HG03469 (cell line): ENCODE measurements around the gene CT47C1.
"Not testable (repeated sequence)": the region's sequence is repeated elsewhere in the genome, so short reads cannot be mapped to it uniquely, and the experiment has no call there.

Experiments used
- ATAC-seq: cut with Tn5 transposase; IDR thresholded peaks from one replicate; pipeline ENCODE4 v1.9.1; 2021; ENCODE audit warnings: mild to moderate bottlenecking, moderate library complexity, moderate number of reproducible peaks; ENCODE audit not compliant: unreplicated experiment

The CT47C1 gene

DNA sequence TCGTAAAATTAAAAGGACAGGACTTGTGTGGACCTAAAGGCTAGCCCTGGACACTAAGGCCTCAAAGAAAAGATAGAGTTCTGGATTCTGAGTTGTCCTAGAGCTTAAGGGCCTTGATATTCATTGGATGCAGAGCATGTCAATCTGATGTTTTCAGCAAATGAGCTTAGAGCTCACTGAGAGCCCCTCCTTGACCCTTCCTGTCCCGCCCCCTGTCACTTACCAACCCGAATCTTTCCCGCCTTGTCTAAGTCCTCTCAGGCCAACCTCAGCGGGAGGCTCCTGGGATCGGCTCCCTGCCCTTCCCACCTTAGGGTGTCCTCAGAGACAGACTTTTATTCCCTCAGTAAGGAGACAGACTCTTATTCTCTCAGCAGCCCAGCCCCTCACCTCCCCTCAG lies at the start of gene CT47C1:
TSS of gene CT47C1 (plus strand) at position 250 of the 400 bp plus-strand sequence. CDS start 233 bp downstream, outside the sequence.
- ATAC-seq, result no peak

DNA sequence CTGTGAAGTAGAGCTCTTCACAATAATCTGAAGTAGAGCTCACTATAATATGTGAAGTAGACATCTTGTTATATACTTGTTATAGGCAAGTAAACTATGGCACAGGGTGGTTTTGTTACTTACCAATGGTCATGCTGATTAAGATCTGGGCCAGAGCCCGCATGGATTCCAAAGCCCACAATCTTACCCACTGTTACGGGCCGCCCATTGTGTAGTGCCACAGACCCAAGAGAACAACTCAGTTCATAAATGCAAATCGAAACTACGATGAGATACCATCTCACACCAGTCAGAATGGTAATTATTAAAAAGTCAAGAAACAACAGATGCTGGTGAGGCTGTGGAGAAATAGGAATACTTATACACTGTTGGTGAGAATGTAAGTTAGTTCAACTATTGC lies 46.9 kb upstream of the CT47C1 start:
- no peak for ATAC-seq

DNA sequence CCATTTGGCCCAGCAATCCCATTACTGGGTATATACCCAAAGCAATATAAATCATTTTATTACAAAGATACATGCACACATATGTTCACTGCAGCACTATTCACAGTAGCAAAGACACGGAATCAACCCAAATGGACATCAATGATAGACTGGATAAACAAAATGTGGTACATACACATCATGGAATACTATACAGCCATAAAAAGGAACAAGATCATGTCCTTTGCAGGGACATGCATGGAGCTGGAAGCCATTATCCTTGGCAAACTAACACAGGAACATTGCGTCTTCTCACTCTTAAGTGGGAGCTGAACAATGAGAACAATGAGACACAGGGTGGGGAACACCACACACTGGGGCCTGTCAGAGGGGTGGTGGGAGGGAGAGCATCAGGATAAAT lies 46.4 kb upstream of the CT47C1 start:
- ATAC-seq, result not testable (repeated sequence)

DNA sequence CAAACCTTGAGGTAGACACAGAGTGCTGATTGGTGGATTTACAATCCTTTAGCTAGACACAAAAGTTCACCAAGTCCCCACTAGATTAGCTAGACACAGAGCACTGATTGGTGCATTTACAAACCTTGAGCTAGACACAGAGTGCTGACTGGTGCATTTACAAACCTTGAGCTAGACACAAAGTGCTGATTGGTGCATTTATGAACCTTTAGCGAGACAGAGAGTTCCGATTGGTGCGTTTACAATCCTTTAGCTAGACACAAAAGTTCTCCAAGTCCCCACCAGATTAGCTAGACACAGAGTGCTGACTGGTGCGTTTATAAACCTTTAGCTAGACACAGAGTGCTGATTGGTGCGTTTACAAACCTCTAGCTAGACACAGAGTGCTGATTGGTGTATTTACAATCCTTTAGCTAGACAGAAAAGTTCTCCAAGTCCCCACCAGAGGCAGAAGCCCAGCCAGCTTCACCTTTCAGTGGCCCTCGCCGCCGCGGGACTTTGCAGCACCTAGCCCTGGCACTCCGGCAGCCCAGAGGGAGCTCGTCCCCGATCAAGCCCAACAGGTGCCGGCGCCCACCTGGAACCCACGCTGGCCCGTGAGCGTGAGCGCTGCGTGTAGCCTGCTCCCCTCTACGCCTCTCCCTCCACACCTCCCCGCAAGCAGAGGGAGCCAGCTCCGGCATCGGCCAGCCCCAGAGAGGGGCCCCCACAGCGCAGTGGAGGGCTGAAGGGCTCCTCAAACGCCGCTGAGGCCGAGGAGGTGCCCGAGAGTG lies 44.6 kb upstream of the CT47C1 start:
- ATAC-seq, result not testable (repeated sequence)

DNA sequence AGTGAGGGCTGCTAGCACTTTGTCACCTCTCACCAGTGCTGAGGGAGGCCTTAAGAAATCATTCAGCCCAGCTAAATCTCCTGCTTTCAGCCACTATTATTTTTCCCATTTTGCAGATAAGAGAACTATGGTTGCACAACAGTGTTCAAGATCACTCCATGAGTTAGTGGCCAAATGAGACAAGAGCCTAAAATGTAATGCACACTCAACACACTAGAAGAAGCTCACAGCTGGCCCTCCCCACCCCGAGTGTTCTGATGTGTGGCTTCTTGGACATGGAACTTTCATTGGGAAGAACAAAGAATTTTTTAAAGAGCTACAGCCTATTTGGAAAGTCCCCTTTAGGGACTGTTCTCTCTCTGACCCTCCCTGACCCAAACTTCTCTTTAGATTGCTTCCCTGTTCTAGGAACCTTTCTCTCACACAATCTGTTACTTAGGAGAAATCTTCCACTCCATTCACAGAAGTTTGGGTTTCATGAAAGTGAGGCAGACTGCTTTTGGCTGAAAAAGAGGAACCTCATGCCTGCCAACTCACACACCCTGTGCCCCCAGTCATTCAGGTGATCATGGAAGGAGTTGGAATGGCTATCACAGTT lies 44.0 kb upstream of the CT47C1 start:
- ATAC-seq, result no peak

DNA sequence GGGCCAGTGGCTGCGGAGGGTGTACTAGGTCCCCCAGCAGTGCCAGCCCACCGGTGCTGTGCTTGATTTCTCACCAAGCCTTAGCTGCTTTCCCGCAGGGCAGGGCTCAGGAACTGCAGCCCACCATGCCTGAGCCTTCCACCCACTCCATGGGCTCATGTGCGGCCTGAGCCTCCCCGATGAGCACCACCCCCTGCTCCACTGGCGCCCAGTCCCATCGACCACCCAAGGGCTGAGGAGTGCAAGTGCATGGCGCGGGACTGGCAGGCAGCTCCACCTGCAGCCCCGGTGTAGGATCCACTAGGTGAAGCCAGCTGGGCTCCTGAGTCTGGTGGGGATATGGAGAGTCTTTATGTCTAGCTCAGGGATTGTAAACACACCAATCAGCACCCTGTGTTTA lies 43.1 kb upstream of the CT47C1 start:
- not testable (repeated sequence) for ATAC-seq

DNA sequence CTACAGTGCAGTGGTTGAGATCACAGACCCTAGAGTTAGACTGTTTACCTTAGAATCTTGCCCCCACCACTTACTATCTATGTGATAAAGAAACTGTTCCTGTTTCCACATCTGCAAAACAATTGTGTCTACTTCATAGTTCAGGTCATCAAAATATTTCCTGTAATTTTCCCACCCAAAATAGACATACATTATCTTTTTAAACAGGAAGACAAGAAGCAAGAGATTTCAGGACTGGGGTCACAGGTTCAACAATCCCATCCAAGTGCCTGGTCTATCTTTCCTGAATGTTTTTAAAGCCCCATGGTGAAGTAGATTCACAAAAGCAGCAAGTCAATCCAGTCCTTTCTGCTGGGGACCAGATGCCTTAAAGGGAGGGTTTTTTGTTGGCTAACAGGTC lies 41.8 kb upstream of the CT47C1 start:
- no peak for ATAC-seq

DNA sequence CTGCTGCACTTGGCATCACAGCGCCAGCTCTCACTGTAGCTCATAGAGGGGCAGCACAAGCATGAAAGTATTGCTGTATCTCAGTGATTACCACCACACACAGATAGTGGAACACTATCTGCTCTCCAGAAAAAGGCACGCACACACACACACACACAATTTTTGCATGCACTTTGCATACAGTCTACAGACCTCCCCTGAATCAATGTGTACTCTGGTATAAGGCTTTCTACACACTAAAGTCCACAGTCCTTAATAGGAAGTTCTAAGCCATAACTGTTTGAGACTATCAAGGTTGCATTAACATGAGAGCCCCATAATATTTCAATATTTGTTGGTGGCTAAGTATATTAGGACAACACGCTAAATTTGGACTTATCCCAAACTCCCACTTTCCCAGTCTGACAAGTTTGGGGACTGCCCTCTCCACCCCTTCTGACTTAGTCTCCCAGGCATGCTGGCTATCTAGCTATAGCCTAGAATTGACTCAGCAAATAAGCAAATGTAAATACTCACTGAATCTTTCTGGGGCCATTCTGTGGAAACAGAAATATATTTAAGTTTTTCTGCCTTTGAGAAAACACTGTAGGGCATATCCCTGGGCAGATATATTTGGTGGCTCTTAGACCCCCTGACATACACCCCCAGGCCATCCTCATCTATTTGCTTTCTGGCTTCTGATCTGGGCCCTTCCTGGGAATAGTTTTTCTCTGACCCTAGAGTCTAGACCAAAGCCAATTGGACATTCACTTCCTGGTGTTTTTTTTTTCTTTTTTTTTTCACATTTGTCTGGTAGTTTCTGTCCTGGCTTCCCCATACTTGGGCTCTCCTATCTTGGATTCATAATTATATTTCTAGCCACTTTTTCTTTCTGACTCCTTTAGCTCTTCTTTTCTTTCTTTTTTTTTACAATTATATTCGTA lies 36.4 kb upstream of the CT47C1 start:
- no peak for ATAC-seq

DNA sequence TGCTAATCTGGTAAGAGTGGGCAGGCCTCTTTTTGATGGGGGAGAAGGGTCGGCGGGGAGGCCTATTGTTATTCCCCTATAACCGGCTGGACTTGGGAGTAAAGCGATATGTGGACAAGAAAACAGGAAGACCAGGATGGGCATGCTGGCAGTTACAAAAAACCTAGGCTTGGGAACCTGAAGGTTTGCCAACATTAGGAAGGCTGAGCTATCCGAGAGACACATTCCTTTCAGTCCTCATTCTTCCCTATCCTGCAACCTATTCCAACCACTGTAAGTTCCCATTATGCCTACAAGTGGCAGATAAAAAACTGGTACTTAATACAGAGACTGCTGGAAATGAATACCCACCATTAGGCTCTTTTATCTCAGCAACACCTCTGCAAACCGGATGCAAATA lies 32.4 kb upstream of the CT47C1 start:
- no peak for ATAC-seq

DNA sequence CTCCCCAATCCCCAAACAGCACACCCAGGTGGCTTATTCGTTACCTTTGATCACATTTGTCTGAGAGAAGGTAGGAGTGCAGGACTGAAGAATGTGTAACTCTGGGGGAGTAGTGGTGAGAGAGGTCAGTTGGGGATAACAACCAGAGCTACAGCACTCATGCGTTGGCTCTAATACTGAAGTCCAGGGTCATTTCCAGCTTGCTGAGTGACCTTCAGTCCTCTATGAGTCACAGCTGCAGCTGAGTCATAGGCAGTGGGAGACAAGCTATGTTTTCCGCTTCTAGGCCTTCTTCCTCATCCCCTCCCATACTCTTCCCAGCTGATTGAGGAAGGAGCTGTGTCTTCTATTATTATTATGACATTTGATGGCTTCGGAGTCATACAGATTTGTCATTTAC lies 31.6 kb upstream of the CT47C1 start:
- ATAC-seq, result no peak

DNA sequence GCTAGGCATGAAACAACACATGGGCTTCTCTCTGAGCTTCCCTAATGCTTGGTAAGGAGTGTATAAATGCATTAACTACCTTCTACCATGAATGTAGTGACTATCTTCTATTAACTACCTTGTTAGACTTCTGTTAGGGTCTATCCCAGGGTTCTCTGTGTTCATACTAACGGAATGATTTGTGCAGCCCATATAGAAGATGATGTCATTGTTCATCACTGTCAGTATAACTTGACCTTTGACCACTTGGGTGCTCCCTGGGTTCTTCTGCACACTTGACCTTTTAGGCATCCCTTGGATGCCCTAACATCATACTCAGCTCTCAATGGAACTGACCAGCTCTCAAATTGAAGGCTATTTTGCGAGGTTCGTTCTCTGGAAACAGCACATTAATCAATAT lies 30.8 kb upstream of the CT47C1 start:
- no peak for ATAC-seq

DNA sequence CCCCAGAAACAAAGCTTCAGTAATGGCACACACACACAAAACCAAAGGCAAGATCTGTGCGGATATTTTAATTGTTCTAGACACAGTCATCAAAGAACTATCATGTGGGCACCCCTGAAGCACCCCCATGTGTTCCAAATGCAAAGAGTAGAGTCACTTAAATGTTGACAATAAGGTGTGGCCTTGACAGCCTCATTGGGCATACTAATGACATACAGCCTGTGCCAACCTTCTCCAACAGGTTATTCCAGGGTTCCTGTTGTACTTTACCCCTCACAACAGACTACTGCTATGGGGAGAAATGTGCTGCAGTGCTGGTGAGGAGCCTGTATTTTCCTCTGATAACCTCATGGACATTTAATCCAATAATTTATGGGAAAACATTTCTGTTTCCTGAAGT lies 29.8 kb upstream of the CT47C1 start:
- ATAC-seq, result no peak

DNA sequence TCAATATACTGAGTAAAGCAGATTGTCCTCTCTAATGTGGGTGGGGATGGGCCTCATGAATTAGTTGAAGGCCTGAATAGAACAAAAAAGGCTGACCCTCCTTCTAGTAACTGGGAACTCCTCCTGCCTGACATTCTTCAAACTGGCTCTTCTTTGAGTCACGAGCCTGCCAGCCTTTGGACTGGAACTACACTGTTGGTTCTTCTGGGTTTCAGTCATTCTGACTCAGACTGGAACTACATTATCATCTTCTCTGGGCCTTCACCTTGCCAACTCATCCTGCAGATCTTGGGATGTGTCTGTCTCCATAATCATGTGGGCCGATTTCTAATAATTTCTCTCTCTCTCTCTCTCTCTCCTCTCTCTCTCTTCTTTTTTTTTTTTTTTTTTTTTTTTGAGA lies 26.9 kb upstream of the CT47C1 start:
- no peak for ATAC-seq

DNA sequence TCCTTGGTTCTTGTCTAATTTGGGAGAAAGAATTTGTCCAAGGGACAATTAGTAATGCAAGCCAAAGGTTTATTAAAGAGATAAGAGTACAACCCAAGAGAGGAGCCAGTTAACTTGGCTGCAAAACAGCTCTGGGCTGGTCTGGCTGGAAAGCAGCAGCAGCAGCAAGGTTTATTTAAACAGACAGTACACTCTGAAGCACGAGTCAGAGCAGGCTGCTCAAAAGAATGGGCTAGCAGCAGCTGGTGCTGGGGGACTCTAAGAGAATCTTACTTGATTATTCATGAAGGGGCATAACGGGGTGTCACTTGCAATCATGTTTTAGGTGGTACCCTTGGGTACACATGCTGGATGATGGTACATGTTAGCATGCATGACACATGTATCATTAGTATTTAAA lies 17.1 kb upstream of the CT47C1 start:
- no peak for ATAC-seq

DNA sequence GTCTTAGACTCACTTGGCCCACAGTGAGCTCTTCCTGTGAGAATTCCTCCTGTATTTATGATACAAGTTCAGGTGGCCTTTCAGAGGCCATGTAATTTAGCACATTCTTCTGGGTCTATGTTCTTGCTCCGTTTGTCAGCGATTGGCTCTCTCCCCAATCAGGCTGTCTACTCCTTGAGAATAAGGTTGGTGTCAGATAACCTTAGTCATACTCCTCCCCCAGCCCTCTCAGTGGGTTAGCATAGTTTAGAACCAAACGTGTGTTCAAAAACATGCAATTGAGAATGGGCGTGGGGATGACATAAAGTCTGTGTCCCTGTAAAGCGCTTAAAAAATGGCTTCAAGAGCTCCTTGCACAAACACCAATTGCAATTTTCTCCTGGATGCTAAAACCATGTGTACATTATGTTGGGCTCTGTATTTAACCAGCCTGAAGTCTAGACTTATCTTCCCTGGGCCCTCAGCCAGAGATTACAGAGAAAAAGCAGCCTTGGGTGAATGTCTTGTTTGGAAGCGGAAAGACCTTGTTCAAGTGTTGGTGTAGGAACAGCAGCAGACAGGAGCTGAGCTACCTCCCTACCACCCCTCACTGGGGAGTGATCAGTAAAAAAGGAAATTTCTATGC lies 9.9 kb upstream of the CT47C1 start:
- ATAC-seq, result no peak

DNA sequence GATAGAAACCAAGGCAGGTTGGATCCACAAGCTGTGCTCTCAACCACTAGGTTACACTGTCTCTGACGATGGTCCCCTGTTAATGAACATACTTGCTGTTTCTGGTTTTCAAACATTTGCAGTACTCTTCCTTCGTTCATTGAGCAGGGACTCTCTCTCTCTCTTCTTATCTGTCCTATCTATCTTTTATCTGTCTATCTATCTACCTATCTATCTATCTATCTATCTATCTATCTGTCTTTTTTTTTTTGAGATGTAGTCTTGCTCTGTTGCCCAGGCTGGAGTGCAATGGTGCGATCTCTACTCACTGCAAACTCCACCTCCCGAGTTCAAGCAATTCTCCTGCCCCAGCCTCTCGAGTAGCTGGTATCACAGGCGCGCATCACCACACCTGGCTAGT lies 9.4 kb upstream of the CT47C1 start:
- ATAC-seq, result no peak

DNA sequence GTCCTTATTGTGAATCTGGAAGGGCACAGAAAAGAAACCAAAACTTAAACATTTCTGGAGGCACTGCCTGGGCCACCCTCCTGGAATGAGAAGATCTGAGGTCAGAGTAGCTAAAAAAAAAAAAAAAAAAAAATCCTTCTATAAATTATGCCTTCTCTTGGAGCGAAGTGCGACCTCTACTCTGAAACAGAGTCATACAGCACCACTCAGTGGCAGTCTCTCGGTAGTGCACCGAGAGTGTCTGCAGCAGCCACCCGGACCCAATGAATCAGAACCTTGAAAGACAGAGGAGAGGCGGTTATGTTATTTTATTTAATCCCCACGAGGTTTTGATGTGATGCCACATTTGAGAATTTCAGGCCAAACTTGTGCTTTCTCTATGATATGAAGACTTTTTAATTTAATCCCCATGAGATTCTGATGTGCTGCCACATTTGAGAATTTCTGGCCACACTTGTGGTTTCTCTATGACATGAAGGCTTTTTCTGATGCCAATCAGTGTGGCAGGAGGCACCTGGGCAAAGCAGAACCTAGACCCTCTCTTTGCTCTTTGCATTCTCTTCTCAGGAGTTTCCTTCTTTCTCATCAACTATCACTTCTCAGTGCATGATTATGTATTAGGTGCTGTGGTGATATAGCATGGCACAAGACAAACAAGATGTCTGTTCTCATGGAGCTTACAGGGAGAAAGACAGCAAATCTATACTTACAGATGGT lies 5.6 kb upstream of the CT47C1 start:
- ATAC-seq, result no peak

DNA sequence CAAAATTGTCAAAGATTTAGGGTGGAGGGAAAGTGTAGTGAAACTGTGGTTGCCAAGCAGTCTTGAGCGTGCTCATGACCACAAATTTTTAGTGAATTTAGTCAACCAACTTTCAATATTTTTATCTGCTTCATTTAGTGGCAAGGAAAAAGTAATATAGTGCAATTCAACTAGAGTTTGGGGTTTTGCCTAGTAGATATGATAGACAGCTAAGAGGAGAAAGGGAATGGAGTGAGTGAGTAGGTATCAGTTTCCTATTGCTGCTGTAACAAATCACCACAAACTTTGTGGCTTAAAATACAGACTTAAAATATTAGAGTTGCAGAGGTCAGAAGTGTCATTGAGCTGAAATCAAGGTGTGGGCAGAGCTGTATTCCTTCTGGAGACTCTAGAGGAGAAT lies 3.7 kb upstream of the CT47C1 start:
- ATAC-seq, result no peak

DNA sequence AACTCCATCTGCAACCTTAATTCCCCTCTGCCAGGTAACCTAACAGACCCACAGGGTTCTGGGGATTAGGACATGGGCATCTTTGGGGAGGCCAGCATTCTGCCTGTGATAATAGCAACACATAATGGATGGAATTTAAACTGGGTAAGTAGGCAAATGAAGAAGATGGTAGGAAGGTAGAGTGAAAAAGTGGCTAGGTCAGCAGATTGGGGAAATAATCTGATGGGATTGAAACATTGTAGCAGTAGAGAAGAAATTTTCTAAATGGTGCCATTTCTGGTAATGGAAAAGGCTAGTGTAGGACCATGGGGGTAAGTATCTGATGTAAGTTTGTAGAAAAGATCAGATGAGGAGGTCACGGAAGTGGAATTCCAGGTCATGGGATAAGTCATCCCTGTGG lies 3.0 kb upstream of the CT47C1 start:
- ATAC-seq, result no peak

DNA sequence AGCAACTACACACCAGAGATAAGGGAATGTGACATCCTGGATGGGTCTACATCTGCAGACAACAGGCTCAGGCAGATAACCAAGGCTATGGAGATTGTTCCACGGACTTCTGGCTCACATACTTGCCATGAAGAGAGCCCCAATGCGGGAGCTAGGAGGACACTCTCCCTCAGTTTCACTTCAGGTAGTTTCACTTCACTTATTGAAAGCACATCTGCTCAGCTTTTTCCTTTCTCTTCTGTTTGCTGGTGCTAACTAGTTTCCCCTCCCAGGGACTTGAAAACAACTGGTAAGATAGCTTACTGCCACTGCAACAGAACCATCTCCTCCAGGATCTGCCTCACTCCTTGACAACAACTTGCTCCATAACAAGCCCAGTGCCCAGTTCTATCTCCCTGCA lies 1.4 kb upstream of the CT47C1 start:
- ATAC-seq, result no peak
